ENCODE measurements around the gene SLC25A34.

Gene SLC25A34

DNA sequence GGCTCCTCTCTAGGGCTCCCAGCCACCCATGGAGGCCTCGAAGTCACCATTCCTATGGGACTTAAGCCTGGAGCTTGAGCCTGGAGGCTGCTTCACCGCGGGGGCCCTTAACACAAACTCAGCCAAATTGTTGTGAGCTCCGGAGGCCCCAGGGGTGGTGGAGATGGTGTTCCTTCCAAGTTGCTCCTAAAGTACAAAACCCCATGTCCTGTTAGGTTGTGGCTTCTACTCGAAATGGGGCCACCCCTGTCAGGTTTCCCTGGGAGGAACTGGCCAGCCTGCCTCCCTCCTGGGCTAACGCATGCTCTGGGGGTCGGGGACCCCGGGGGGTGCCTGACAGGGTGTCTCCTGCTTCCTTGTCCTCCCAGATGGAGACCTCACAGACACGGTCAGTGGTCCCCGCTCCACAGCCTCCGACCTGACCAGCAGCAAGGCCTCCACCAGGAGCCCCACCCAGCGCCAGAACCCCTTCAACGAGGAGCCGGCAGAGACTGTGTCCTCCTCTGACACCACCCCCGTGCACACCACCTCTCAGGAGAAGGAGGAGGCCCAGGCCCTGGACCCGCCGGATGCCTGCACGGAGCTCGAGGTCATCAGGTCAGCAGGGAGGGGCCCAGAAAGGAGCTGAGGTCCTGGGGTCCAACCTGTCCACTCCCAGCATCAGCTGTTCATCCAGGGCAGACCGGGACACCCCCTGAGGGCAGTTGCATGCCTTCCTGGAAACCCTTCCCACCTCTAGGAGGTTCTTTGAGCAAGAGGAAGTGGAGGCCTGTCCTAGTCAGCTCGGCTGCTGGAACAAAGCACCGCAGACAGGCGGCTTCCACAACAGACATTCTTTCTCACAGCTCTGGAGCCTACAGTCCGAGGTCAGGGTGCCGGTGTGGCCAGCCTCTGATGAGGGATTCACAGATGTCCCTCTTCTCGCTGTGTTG is 10.8 kb upstream of the SLC25A34 start:
- no peaks in the 10 kb centered on the region for H3K9me3 ChIP-seq (ENCODE audit: insufficient read depth, low read depth, low read length)
- no peaks in the 10 kb centered on the region for H3K79me2 ChIP-seq (ENCODE audit: insufficient read depth, low read length)
- peaks cover 64% of the 10 kb centered on the region; the same call in 1 of the 2 replicates for H3K36me3 ChIP-seq (ENCODE audit: insufficient read depth, low read length)
- H3K27me3 ChIP-seq (ENCODE audit: insufficient read depth, low read length, poor library complexity, severe bottlenecking), result no peaks in the 10 kb centered on the region
- no peak overlapping the region for H3K4me3 ChIP-seq (ENCODE audit: low read length, poor library complexity, severe bottlenecking)
- TF ChIP-seq CTCF (conservative IDR thresholded peaks at IDR 0.05; ENCODE audit: low read length) (no peak), EZH2phosphoT487 (IDR thresholded peaks at IDR 0.05; ENCODE audit: borderline replicate concordance) (no peak)
- H2AFZ ChIP-seq (ENCODE audit: low read length), result no peak overlapping the region
- no peaks in the 10 kb centered on the region for H3K4me1 ChIP-seq (ENCODE audit: insufficient read depth, low read length, poor library complexity, severe bottlenecking)
- H3K9ac ChIP-seq (ENCODE audit: low read depth, low read length, poor library complexity, severe bottlenecking), result no peak overlapping the region
- no peaks in the 10 kb centered on the region for H4K20me1 ChIP-seq (ENCODE audit: insufficient read depth, low read length, poor library complexity, severe bottlenecking)
- H3K4me2 ChIP-seq (ENCODE audit: low read depth, low read length, poor library complexity, severe bottlenecking), result no peak overlapping the region
- no peaks in the 10 kb centered on the region for H3F3A ChIP-seq (ENCODE audit: low read depth)
- no peaks in the 10 kb centered on the region for H3K9me2 ChIP-seq (replicated peaks; ENCODE audit: low read depth, low read length)

GRCh38 chr1:15726508-15726907 is 9.6 kb upstream of the SLC25A34 start:
- Histone ChIP-seq H3K79me2 (ENCODE audit: insufficient read depth, low read length) (no peaks in the 10 kb centered on the region), H4K20me1 (ENCODE audit: insufficient read depth, low read length, poor library complexity, severe bottlenecking) (no peaks in the 10 kb centered on the region), H3K4me3 (ENCODE audit: low read length, poor library complexity, severe bottlenecking) (no peak overlapping the region), H3K36me3 (ENCODE audit: insufficient read depth, low read length) (peaks cover 63% of the 10 kb centered on the region; the same call in 1 of the 2 replicates), H3K9me3 (ENCODE audit: insufficient read depth, low read depth, low read length) (no peaks in the 10 kb centered on the region), H3K27me3 (ENCODE audit: insufficient read depth, low read length, poor library complexity, severe bottlenecking) (no peaks in the 10 kb centered on the region), H3K9me2 (replicated peaks; ENCODE audit: low read depth, low read length) (no peaks in the 10 kb centered on the region), H2AFZ (ENCODE audit: low read length) (no peak overlapping the region), H3K9ac (ENCODE audit: low read depth, low read length, poor library complexity, severe bottlenecking) (no peak overlapping the region), H3K4me2 (ENCODE audit: low read depth, low read length, poor library complexity, severe bottlenecking) (no peak overlapping the region), H3F3A (ENCODE audit: low read depth) (no peaks in the 10 kb centered on the region), H3K4me1 (ENCODE audit: insufficient read depth, low read length, poor library complexity, severe bottlenecking) (no peaks in the 10 kb centered on the region)
- TF ChIP-seq EZH2phosphoT487 (IDR thresholded peaks at IDR 0.05; ENCODE audit: borderline replicate concordance), result no peak
- TF ChIP-seq CTCF (conservative IDR thresholded peaks at IDR 0.05; ENCODE audit: low read length), result no peak

GRCh38 chr1:15727021-15727420 is 9.0 kb upstream of the SLC25A34 start:
- no peaks in the 10 kb centered on the region for H3K9me2 ChIP-seq (replicated peaks; ENCODE audit: low read depth, low read length)
- H3K4me3 ChIP-seq (ENCODE audit: low read length, poor library complexity, severe bottlenecking), result no peak overlapping the region
- H4K20me1 ChIP-seq (ENCODE audit: insufficient read depth, low read length, poor library complexity, severe bottlenecking), result no peaks in the 10 kb centered on the region
- no peak overlapping the region for H2AFZ ChIP-seq (ENCODE audit: low read length)
- no peak overlapping the region for H3K9ac ChIP-seq (ENCODE audit: low read depth, low read length, poor library complexity, severe bottlenecking)
- peaks cover 62% of the 10 kb centered on the region; the same call in 1 of the 2 replicates for H3K36me3 ChIP-seq (ENCODE audit: insufficient read depth, low read length)
- no peaks in the 10 kb centered on the region for H3K4me1 ChIP-seq (ENCODE audit: insufficient read depth, low read length, poor library complexity, severe bottlenecking)
- H3K9me3 ChIP-seq (ENCODE audit: insufficient read depth, low read depth, low read length), result no peaks in the 10 kb centered on the region
- no peaks in the 10 kb centered on the region for H3K27me3 ChIP-seq (ENCODE audit: insufficient read depth, low read length, poor library complexity, severe bottlenecking)
- TF ChIP-seq CTCF (conservative IDR thresholded peaks at IDR 0.05; ENCODE audit: low read length) (no peak), EZH2phosphoT487 (IDR thresholded peaks at IDR 0.05; ENCODE audit: borderline replicate concordance) (no peak)
- H3K4me2 ChIP-seq (ENCODE audit: low read depth, low read length, poor library complexity, severe bottlenecking), result no peak overlapping the region
- no peaks in the 10 kb centered on the region for H3F3A ChIP-seq (ENCODE audit: low read depth)
- H3K79me2 ChIP-seq (ENCODE audit: insufficient read depth, low read length), result no peaks in the 10 kb centered on the region
